PC-9 (cell line): Measurements from ENCODE around the gene HMG20A. TPM values are rescaled to one million over a fixed set of nuclear protein-coding genes. Genes with fewer than 3 reads are reported as not detected.

ENCODE experiments used
- BruUV-seq: library from RNA; stranded (reverse); fragments of 400-500 nt; replicated peaks from 2 replicates; lab custom pipeline; 2021; lab: Mats Ljungman, UMichigan
- CTCF ChIA-PET: fragments of 300-600 bp; sonication (Branson Sonifier 250); formaldehyde crosslinking; loops from one replicate; lab custom pipeline; 2022; ENCODE audit warnings: antibody characterized with exemption; lab: Charles Lee
- POLR2A ChIA-PET: fragments of 300-600 bp; sonication (Branson Sonifier 250); formaldehyde crosslinking; loops from one replicate; lab custom pipeline; 2022; ENCODE audit warnings: antibody characterized with exemption; ENCODE audit not compliant: unreplicated experiment; lab: Charles Lee
- DNase-seq, 2 experiments: peaks; one replicate each; pipeline versions ENCODE4 v3.0.0 to v3.0.0-alpha.2; 2015 to 2022; ENCODE audit warnings: mixed read lengths in 1 of 2
- H2AFZ ChIP-seq: fragments of 200-600 bp; sonication (generic); 2 replicates; pipeline ENCODE4 v1.8.1; 2017; ENCODE audit warnings: antibody characterized with exemption
- H3F3A ChIP-seq: fragments of 200-600 bp; sonication (generic); 2 replicates; pipeline ENCODE4 v1.8.1; 2017; ENCODE audit warnings: antibody characterized with exemption, mild to moderate bottlenecking, low read depth; ENCODE audit not compliant: insufficient read depth
- H3K27ac ChIP-seq: fragments of 200-600 bp; sonication (generic); 2 replicates; pipeline ENCODE4 v1.6.1; 2016; ENCODE audit warnings: mixed run types
- H3K27me3 ChIP-seq: fragments of 200-600 bp; sonication (generic); 2 replicates; pipeline ENCODE4 v1.6.1; 2016; ENCODE audit warnings: low read depth, mixed run types; ENCODE audit not compliant: insufficient read depth
- H3K36me3 ChIP-seq: fragments of 200-600 bp; sonication (generic); 2 replicates; pipeline ENCODE4 v1.6.1; 2016; ENCODE audit warnings: low read depth, mixed run types
- H3K4me1 ChIP-seq: fragments of 200-600 bp; sonication (generic); replicated peaks from 2 replicates; pipeline ENCODE4 v1.6.1; 2016; ENCODE audit warnings: mixed run types; ENCODE audit not compliant: insufficient read depth
- H3K4me2 ChIP-seq: fragments of 200-600 bp; sonication (generic); 2 replicates; pipeline ENCODE4 v1.6.1; 2017; ENCODE audit warnings: mixed run types
- H3K4me3 ChIP-seq: fragments of 200-600 bp; sonication (generic); 2 replicates; pipeline ENCODE4 v1.6.1; 2016; ENCODE audit warnings: mixed run types
- H3K79me2 ChIP-seq: fragments of 200-600 bp; sonication (generic); 2 replicates; pipeline ENCODE4 v1.6.1; 2017; ENCODE audit warnings: low read depth, mixed run types
- H3K9me2 ChIP-seq: fragments of 200-600 bp; sonication (generic); 2 replicates; pipeline ENCODE4 v1.8.1; 2017; ENCODE audit warnings: mild to moderate bottlenecking; ENCODE audit not compliant: insufficient read depth
- H3K9me3 ChIP-seq: fragments of 200-600 bp; sonication (generic); 2 replicates; pipeline ENCODE4 v1.8.1; 2016; ENCODE audit warnings: low read depth; ENCODE audit not compliant: insufficient read depth
- H4K20me1 ChIP-seq: fragments of 200-600 bp; sonication (generic); 2 replicates; pipeline ENCODE4 v1.8.1; 2017; ENCODE audit not compliant: insufficient read depth
- EZH2 ChIP-seq: fragments of 200-600 bp; sonication (generic); IDR thresholded peaks from 2 replicates; pipeline ENCODE4 v1.8.0; 2017; ENCODE audit warnings: antibody characterized with exemption, low read depth
- intact Hi-C: fragments of 100-400 bp; cut with micrococcal nuclease; formaldehyde crosslinking; loops from one replicate; pipeline ENCODE4 v1.10.0; 2022; ENCODE audit not compliant: unreplicated experiment
- total RNA-seq: library from RNA; stranded (reverse); gene quantifications from 2 replicates; pipeline ENCODE4 v1.2.3, GENCODE V29; 2021
- TF ChIP-seq, protein P1 (sequence below): fragments of 200-600 bp; sonication (generic); conservative IDR thresholded peaks from 2 replicates; pipeline ENCODE4 v1.6.1; 2017; ENCODE audit warnings: mixed run types, antibody characterized with exemption, mild to moderate bottlenecking, moderate library complexity

The HMG20A gene
- total RNA-seq, 1 experiment from 2014 or later: 33.4 TPM

DNA sequence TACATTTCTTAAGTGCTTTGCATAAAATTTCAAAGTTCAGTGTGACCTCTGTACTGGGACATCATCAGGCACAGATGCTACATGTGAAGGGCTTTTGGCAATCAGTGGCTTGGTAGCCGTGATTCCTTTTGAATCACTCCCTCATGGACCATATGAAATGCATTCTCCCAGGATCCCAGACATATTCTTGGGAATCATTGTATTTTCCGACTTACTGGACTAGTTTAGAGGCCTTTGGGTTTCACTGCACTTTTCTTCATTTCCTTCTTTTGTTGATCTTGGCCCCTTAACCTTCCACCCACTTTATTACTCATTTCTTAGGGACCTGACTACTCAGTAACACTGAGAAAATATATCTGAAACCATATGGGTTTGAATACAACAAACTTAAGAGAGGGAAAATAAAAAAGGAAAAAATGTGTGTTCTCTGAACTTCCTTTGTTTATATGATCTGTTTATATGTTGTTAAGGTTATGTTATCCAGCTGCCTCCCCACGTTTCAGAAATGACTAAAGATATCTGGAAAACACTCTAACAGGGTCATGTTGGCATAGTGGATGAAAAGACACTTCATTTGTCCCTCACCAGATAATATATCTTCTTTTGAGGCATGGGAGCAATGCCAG lies 35.1 kb downstream of the HMG20A start:
- BruUV-seq: no TSS peak
- Histone ChIP-seq H3F3A (no peaks in the 10 kb centered on the region), H3K79me2 (0 out of 2 replicates have a peak, but pooled peaks cover 3% of the 10 kb centered on the region), H3K9me2 (no peaks in the 10 kb centered on the region), H3K4me2 (no peak overlapping the region), H3K9me3 (no peaks in the 10 kb centered on the region), H3K27me3 (no peaks in the 10 kb centered on the region), H3K4me3 (no peak overlapping the region), H2AFZ (no peak overlapping the region), H3K27ac (0 out of 2 replicates have a peak overlapping the region, but pooled peaks have one; percentile 0), H3K4me1 (peaks cover 10% of the 10 kb centered on the region), H3K36me3 (peaks cover 13% of the 10 kb centered on the region; the same call in 1 of the 2 replicates), H4K20me1 (no peaks in the 10 kb centered on the region)
- intact Hi-C loops: no loop called here
- CTCF ChIA-PET: no interaction called here
- no peak for DNase-seq
- TF ChIP-seq, protein P1, sequence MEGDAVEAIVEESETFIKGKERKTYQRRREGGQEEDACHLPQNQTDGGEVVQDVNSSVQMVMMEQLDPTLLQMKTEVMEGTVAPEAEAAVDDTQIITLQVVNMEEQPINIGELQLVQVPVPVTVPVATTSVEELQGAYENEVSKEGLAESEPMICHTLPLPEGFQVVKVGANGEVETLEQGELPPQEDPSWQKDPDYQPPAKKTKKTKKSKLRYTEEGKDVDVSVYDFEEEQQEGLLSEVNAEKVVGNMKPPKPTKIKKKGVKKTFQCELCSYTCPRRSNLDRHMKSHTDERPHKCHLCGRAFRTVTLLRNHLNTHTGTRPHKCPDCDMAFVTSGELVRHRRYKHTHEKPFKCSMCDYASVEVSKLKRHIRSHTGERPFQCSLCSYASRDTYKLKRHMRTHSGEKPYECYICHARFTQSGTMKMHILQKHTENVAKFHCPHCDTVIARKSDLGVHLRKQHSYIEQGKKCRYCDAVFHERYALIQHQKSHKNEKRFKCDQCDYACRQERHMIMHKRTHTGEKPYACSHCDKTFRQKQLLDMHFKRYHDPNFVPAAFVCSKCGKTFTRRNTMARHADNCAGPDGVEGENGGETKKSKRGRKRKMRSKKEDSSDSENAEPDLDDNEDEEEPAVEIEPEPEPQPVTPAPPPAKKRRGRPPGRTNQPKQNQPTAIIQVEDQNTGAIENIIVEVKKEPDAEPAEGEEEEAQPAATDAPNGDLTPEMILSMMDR: no peak
- no peak for TF ChIP-seq EZH2
- POLR2A ChIA-PET: no interaction called here

GRCh38 chr15:77456746-77457145 lies 36.1 kb downstream of the HMG20A start:
- Histone ChIP-seq H3K79me2 (0 out of 2 replicates have a peak, but pooled peaks cover 3% of the 10 kb centered on the region), H3K36me3 (peaks cover 13% of the 10 kb centered on the region; the same call in 1 of the 2 replicates), H2AFZ (no peak overlapping the region), H3K4me1 (peaks cover 10% of the 10 kb centered on the region), H3K4me3 (no peak overlapping the region), H3F3A (no peaks in the 10 kb centered on the region), H3K4me2 (no peak overlapping the region), H3K9me3 (no peaks in the 10 kb centered on the region), H3K9me2 (no peaks in the 10 kb centered on the region), H3K27me3 (no peaks in the 10 kb centered on the region), H4K20me1 (no peaks in the 10 kb centered on the region), H3K27ac (no peak overlapping the region)
- ChIA-PET CTCF (no interaction called here), POLR2A (interaction anchor here (0.6 kb wide), 1 partner anchor 175 kb away, joined by 5 read pairs; no protein-coding TSS in a partner anchor)
- TF ChIP-seq, protein P1: no peak
- TF ChIP-seq EZH2: no peak
- no TSS peak for BruUV-seq
- intact Hi-C loops: no loop called here
- no peak for DNase-seq

- POLR2A ChIA-PET: no interaction called here
- 0 out of 2 replicates have a peak, but pooled peaks cover 3% of the 10 kb centered on the region for H3K79me2 ChIP-seq
- H3K4me2 ChIP-seq: no peak overlapping the region
- no peaks in the 10 kb centered on the region for H4K20me1 ChIP-seq
- DNase-seq: no peak
- no peak for TF ChIP-seq EZH2
- H3K4me1 ChIP-seq: peaks cover 10% of the 10 kb centered on the region
- H2AFZ ChIP-seq: no peak overlapping the region
- H3K4me3 ChIP-seq: no peak overlapping the region
- H3F3A ChIP-seq: no peaks in the 10 kb centered on the region
- no peak overlapping the region for H3K27ac ChIP-seq
- no TSS peak for BruUV-seq
- peaks cover 13% of the 10 kb centered on the region; the same call in 1 of the 2 replicates for H3K36me3 ChIP-seq
- intact Hi-C loops: no loop called here
- CTCF ChIA-PET: no interaction called here
- H3K27me3 ChIP-seq: no peaks in the 10 kb centered on the region
- no peaks in the 10 kb centered on the region for H3K9me2 ChIP-seq
- no peaks in the 10 kb centered on the region for H3K9me3 ChIP-seq
These were observed 36.7 kb downstream of the HMG20A start for GRCh38 chr15:77457191-77457904.
